Cerebellar nuclear complex (tissue), 1 donor: ENCODE results near the gene CAPRIN1.
"Not testable (repeated sequence)": the region's sequence is repeated elsewhere in the genome, so short reads cannot be mapped to it uniquely, and the experiment has no call there.

Source experiments
- DNase-seq, 2 experiments: peaks; one replicate each; lab custom pipeline; 2025; lab: John Stamatoyannopoulos, UW

Gene CAPRIN1

DNA sequence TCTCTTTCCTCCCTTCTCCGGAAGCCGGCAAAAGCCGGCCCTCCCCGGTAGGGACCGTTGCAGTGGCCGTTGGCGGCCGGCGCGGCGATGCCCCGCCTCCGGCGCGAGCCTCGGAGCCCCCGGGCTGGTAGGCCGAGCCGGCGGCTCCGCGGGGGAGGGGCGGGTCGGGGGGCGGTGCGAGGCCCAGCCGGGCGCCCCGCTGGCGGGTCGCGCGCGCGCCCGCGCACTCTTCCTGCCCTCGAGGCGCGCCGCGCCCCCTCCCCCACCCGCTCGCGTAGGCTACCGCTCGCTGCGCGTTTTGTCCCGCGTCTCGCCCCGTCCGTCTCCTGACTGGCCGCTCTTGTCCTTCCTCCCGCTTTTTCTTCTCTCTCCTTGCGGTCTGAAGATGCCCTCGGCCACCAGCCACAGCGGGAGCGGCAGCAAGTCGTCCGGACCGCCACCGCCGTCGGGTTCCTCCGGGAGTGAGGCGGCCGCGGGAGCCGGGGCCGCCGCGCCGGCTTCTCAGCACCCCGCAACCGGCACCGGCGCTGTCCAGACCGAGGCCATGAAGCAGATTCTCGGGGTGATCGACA lies 591 bp downstream of the CAPRIN1 start:
- DNase-seq: no peak

- no peak for DNase-seq
Measured at GRCh38 chr11:34052608-34053160, 1.2 kb downstream of the CAPRIN1 start.

GRCh38 chr11:34053161-34053686 lies 1.7 kb downstream of the CAPRIN1 start:
- DNase-seq: no peak

DNA sequence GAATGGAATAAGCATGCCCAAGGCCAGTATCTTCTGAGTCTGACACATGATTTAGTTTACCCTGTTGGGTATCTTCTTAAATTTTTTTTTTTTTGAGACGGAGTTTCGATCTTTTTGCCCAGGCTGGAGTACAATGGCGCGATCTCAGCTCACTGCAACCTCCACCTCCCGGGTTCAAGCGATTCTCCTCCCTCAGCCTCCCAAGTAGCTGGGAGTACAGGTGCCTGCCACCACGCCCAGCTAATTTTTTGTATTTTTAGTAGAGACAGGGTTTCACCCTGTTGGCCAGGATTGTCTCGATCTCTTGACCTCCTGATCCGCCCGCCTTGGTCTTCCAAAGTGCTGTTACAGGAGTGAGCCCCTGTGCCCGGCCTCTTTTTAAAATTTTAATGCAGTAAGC lies 2.8 kb downstream of the CAPRIN1 start:
- not testable (repeated sequence) for DNase-seq

- no peak for DNase-seq
Measured at GRCh38 chr11:34055218-34056000, 3.9 kb downstream of the CAPRIN1 start.

DNA sequence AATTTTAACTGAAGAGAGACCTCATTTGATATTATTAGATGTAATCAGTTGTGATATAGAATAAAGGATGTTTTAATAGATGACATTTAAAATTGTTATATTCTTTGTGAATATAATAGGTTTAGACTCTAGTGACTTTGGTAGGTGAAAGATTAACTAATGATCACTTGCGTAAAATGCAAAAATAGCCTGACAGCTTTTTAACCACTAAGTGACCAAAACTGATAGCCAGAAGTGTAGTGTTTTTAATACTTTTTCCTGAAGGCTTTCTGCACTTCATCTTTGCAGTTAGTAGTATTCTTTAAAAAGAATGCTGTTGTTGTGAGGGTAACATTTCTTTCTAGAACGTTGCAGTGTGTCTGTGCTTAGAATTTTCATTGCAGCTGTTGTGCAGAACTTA lies 5.1 kb downstream of the CAPRIN1 start:
- no peak for DNase-seq

- no peak for DNase-seq
Measured at GRCh38 chr11:34063061-34063795, 11.7 kb downstream of the CAPRIN1 start.

GRCh38 chr11:34064291-34064690 lies 12.8 kb downstream of the CAPRIN1 start:
- DNase-seq: no peak

GRCh38 chr11:34065505-34066203 lies 14.1 kb downstream of the CAPRIN1 start:
- no peak for DNase-seq

- not testable (repeated sequence) for DNase-seq
Measured at GRCh38 chr11:34066766-34067165, 15.2 kb downstream of the CAPRIN1 start.

GRCh38 chr11:34067383-34068065 lies 16.0 kb downstream of the CAPRIN1 start:
- DNase-seq: no peak

GRCh38 chr11:34068111-34068510 lies 16.6 kb downstream of the CAPRIN1 start:
- DNase-seq: no peak

GRCh38 chr11:34071306-34071705 lies 19.8 kb downstream of the CAPRIN1 start:
- not testable (repeated sequence) for DNase-seq

GRCh38 chr11:34072041-34072440 lies 20.5 kb downstream of the CAPRIN1 start:
- DNase-seq: no peak

- no peak for DNase-seq
Measured at GRCh38 chr11:34072832-34073231, 21.3 kb downstream of the CAPRIN1 start.

DNA sequence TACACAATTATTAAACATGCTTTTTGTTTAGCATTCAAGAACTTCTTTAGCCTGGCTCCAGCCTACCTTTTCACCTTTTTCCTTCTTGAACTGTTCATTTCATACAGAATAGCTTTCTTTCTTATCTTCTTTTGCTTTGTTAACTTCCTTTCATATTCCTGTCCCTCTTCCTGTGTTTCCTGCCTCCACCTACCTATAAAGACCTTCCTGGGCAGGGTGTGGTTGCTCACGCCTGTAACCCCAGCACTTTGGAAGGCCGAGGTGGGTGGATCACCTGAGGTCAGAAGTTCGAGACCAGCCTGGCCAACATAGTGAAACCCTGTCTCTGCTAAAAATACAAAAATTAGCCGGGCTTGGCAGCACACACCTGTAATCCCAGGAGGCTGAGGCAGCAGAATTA lies 22.9 kb downstream of the CAPRIN1 start:
- no peak for DNase-seq

- DNase-seq: no peak
Measured at GRCh38 chr11:34075178-34075820, 23.8 kb downstream of the CAPRIN1 start.

- DNase-seq: no peak
Measured at GRCh38 chr11:34080609-34081008, 29.1 kb downstream of the CAPRIN1 start.

DNA sequence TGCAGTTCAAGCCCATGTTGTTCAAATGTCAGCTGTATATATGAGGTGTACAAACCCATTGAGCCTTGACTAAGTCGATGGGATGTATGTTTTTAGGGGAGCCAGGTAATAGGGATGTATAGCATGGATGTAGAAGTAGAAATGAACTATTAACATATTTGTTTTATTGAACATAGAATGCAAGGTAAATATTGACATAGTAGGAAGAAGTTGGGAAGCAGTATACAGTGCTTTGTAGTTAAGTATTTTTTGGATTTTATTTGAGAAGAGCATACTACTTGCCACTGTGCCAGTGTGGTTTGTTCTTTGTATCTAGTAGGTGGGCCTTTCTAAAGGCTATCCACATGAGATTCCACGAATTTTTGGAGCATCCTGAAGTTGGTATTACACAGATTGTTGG lies 33.1 kb downstream of the CAPRIN1 start:
- DNase-seq: no peak

DNA sequence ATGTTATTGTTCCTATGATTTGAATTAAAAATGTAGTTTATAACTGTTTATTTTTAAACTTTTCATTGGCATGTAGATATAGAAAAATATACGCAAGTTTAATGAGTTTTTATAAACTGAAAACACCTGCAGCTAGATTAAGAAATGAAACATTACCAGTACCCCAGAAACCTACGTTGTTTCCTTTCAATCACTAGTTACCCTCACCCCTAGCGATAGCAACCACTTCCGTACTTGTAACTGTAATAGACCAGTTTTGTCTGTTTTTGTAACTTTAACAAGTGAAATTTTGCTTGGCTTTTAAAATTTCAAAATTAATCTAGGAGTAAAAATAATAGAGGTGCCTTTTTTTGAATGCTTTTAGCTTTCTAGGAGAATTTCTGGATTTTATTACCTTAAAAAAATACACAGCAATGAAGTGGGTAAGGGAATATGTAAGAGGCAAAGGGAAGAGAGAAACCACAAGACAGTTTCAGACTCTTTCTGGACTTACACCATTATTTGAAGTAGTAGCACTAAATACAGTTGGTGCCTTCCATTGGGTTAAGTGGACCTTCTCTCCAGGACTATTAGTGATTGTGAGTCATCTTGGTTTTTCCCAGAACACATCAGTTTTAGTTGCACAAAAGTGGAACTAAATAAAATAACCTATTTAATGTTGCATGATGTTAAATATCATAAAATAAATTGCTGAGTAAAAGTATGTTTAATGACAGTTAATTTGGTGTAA lies 35.2 kb downstream of the CAPRIN1 start:
- DNase-seq: no peak
